ENCODE data around the gene ABR.

The ABR gene

GRCh38 chr17:1179818-1180742, at the start of gene ABR:
Gene ABR, minus strand, starts transcription at chr17:1179981. Its CDS starts 254 bp downstream, at chr17:1179727.
- no peak for DNase-seq

GRCh38 chr17:1229349-1229899, 49.6 kb upstream of the ABR start:
- DNase-seq, result peak; percentile 76

- DNase-seq, result peak; percentile 47
Observed at GRCh38 chr17:1228781-1229348, 49.1 kb upstream of the ABR start.

GRCh38 chr17:1227917-1228780, 48.4 kb upstream of the ABR start:
- DNase-seq, result no peak

- DNase-seq, result no peak
Observed at GRCh38 chr17:1227365-1227764, 47.6 kb upstream of the ABR start.

GRCh38 chr17:1226308-1226707, 46.5 kb upstream of the ABR start:
- DNase-seq, result no peak

- DNase-seq, result no peak
Observed at GRCh38 chr17:1224330-1224729, 44.5 kb upstream of the ABR start.

- DNase-seq, result no peak
Observed at GRCh38 chr17:1223662-1224061, 43.9 kb upstream of the ABR start.

GRCh38 chr17:1222321-1222720, 42.5 kb upstream of the ABR start:
- no peak for DNase-seq

- DNase-seq, result no peak
Observed at GRCh38 chr17:1221209-1221608, 41.4 kb upstream of the ABR start.

GRCh38 chr17:1220346-1220745, 40.6 kb upstream of the ABR start:
- DNase-seq, result no peak

GRCh38 chr17:1217089-1217385, 37.3 kb upstream of the ABR start:
- DNase-seq, result no peak

- DNase-seq, result no peak
Observed at GRCh38 chr17:1216217-1217088, 36.7 kb upstream of the ABR start.

GRCh38 chr17:1212946-1213345, 33.2 kb upstream of the ABR start:
- DNase-seq, result no peak

GRCh38 chr17:1211287-1211686, 31.5 kb upstream of the ABR start:
- DNase-seq, result no peak

- DNase-seq, result no peak
Observed at GRCh38 chr17:1208966-1209365, 29.2 kb upstream of the ABR start.

- no peak for DNase-seq
Observed at GRCh38 chr17:1206026-1206777, 26.4 kb upstream of the ABR start.

- DNase-seq, result no peak
Observed at GRCh38 chr17:1203967-1204291, 24.1 kb upstream of the ABR start.

- DNase-seq, result peak; percentile 74
Observed at GRCh38 chr17:1203111-1203966, 23.6 kb upstream of the ABR start.

- no peak for DNase-seq
Observed at GRCh38 chr17:1202291-1202690, 22.5 kb upstream of the ABR start.

All from 8988T (cell line).